Stimulated activated naive B cell treated with anti-CD40 and anti-IgM and Interleukin-4, amounts not matched to agents 10 μg/mL and 1 μg/mL and 100 μg/mL, for 72 hours (primary cell): ENCODE data around the gene NDUFS4.
"Not testable (repeated sequence)": the region's sequence is repeated elsewhere in the genome, so short reads cannot be mapped to it uniquely, and the experiment has no call there.

Source experiments
- ATAC-seq, 2 donors: fragments of 150-1000 bp; cut with Tn5 transposase; replicated peaks; 2 replicates each; pipeline ENCODE4 v1.10.0; 2021; ENCODE audit warnings: moderate library complexity in 1 of 2
- DNase-seq: peaks from one replicate; pipeline ENCODE4 v3.0.0; 2021
- H3K27ac Mint-ChIP-seq: one replicate; pipeline ENCODE4 v1.8.0; 2022; ENCODE audit warnings: mild to moderate bottlenecking, mixed read lengths
- H3K27me3 Mint-ChIP-seq, 2 donors: one replicate each; pipeline ENCODE4 v1.8.0; 2022; ENCODE audit warnings: mixed read lengths in 2 of 2
- H3K36me3 Mint-ChIP-seq, 2 donors: one replicate each; pipeline ENCODE4 v1.8.0; 2022; ENCODE audit warnings: mixed read lengths in 2 of 2, mild to moderate bottlenecking in 1 of 2
- H3K4me1 Mint-ChIP-seq, 2 donors: one replicate each; pipeline ENCODE4 v1.8.0; 2022; ENCODE audit warnings: mixed read lengths in 2 of 2, mild to moderate bottlenecking in 1 of 2
- H3K4me3 Mint-ChIP-seq, 2 donors: one replicate each; pipeline ENCODE4 v1.8.0; 2022; ENCODE audit warnings: mild to moderate bottlenecking in 2 of 2, mixed read lengths in 2 of 2, moderate library complexity in 1 of 2
- H3K9me3 Mint-ChIP-seq, 2 donors: one replicate each; pipeline ENCODE4 v1.8.0; 2022; ENCODE audit warnings: mixed read lengths in 2 of 2, mild to moderate bottlenecking in 1 of 2

Gene NDUFS4

DNA sequence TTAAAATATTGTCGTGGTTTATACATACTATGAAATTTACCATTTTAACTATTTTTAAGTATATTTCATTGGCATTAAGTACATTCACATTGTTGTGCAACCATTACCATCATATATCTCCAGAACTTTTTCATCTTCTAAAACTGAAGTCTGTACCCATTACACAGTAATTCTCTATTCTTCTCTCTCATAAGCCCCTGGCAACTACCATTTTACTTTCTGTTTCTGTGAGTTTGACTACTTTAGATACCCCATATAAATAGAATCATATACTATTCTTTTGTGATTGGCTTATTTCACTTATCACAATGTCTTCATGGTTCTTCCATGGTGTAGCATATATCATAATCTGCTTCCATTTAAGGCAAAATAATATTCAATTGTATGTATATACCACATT is 30.3 kb downstream of the NDUFS4 start:
- peaks cover 24 to 40% of the 10 kb centered on the region in 2 donors for H3K4me1 Mint-ChIP-seq
- no peak overlapping the region for H3K4me3 Mint-ChIP-seq
- ATAC-seq: no peak
- no peaks in the 10 kb centered on the region for H3K9me3 Mint-ChIP-seq
- DNase-seq: no peak
- no peak overlapping the region for H3K27ac Mint-ChIP-seq
- H3K27me3 Mint-ChIP-seq: no peaks in the 10 kb centered on the region
- peaks cover 3 to 22% of the 10 kb centered on the region in 2 donors for H3K36me3 Mint-ChIP-seq

DNA sequence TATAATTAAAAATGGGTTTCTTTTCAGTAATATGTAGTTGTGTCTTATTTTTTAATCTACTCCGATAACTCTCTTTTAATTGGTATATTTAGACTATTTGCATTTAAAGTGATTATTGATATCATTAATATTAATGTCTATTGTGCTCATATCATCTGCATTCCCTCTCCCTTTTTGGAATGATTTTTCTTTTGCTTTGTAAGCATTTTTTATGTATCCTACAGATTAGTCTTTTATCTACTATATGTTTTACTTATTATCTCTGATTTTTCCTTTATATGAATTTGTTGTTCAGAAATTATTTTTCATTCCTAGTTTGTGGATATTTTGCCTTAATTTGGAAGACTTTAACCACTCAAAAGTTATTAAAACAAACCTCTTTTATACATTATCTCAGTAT is 34.0 kb downstream of the NDUFS4 start:
- peaks cover 0 to 2% of the 10 kb centered on the region in 2 donors for H3K9me3 Mint-ChIP-seq
- DNase-seq (no peak), ATAC-seq (no peak)
- H3K27me3 Mint-ChIP-seq: no peaks in the 10 kb centered on the region
- no peak overlapping the region for H3K4me3 Mint-ChIP-seq
- H3K36me3 Mint-ChIP-seq: peaks cover 7 to 21% of the 10 kb centered on the region in 2 donors
- H3K27ac Mint-ChIP-seq: no peak overlapping the region
- H3K4me1 Mint-ChIP-seq: peaks cover 19 to 35% of the 10 kb centered on the region in 2 donors

GRCh38 chr5:53597894-53598293 is 37.5 kb downstream of the NDUFS4 start:
- no peak for ATAC-seq
- Mint-ChIP-seq H3K4me3 (no peak overlapping the region), H3K27ac (no peak overlapping the region)

GRCh38 chr5:53601570-53601969 is 41.1 kb downstream of the NDUFS4 start:
- H3K4me1 Mint-ChIP-seq: no peaks in the 10 kb centered on the region
- peaks cover 0 to 2% of the 10 kb centered on the region in 2 donors for H3K9me3 Mint-ChIP-seq
- no peak overlapping the region for H3K27ac Mint-ChIP-seq
- no peak overlapping the region for H3K4me3 Mint-ChIP-seq
- no peaks in the 10 kb centered on the region for H3K27me3 Mint-ChIP-seq
- ATAC-seq (no peak), DNase-seq (no peak)
- H3K36me3 Mint-ChIP-seq: peaks cover 30 to 41% of the 10 kb centered on the region in 2 donors

More at GRCh38 chr5:53597894-53598293, 37.5 kb downstream of the NDUFS4 start:
- no peak for DNase-seq
- Mint-ChIP-seq H3K9me3 (peaks cover 0 to 2% of the 10 kb centered on the region in 2 donors), H3K36me3 (peaks cover 10 to 20% of the 10 kb centered on the region in 2 donors), H3K27me3 (no peaks in the 10 kb centered on the region), H3K4me1 (peaks cover 6 to 11% of the 10 kb centered on the region in 2 donors)

- Mint-ChIP-seq H3K36me3 (peaks cover 25 to 37% of the 10 kb centered on the region in 2 donors), H3K4me3 (no peak overlapping the region), H3K27ac (no peak overlapping the region), H3K27me3 (no peaks in the 10 kb centered on the region), H3K9me3 (peaks cover 0 to 2% of the 10 kb centered on the region in 2 donors), H3K4me1 (no peaks in the 10 kb centered on the region)
- DNase-seq (no peak), ATAC-seq (no peak)
These were observed 42.7 kb downstream of the NDUFS4 start for GRCh38 chr5:53603009-53603687.

DNA sequence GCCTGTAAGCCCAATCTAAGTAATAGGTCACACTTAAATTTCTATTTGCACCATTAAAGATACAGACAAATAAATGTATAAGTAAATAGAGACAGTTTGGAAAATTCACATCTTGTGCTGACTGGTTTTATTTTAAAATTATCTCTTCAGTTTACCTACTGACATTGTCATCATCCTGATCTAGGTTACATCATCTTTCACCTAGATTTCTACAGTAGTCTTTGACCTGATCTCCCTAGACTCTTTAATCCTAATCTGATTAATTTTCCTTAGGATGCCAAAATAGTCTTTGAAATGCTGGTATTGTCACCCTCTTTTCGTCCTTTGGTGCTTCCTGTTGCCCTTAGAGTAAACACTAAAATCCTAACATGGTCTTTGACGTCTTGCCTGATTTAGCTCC is 43.9 kb downstream of the NDUFS4 start:
- ATAC-seq (no peak), DNase-seq (no peak)
- Mint-ChIP-seq H3K27me3 (no peaks in the 10 kb centered on the region), H3K36me3 (peaks cover 33 to 45% of the 10 kb centered on the region in 2 donors), H3K9me3 (no peaks in the 10 kb centered on the region), H3K4me1 (peaks cover 0 to 4% of the 10 kb centered on the region in 2 donors), H3K27ac (no peak overlapping the region), H3K4me3 (no peak overlapping the region)

DNA sequence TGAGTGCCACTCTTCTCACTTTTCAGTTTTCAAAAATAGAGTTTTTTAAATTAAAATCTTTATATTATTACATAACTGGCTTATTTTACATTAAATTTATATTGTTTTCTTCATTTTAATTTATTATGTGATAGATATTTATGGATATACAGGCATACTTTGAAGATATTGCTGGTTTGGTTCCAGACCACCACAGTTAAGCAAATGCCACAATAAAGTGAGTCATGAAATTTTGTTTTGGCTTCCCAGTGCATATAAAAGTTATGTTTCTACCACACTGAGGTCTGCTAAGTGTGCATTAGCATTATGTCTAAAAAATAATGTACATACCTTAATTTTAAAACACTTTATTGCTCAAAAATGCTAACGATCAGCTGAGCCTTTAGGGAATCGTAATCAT is 47.4 kb downstream of the NDUFS4 start:
- Mint-ChIP-seq H3K36me3 (peaks cover 33 to 49% of the 10 kb centered on the region in 2 donors), H3K27ac (no peak overlapping the region), H3K9me3 (no peaks in the 10 kb centered on the region), H3K27me3 (no peaks in the 10 kb centered on the region), H3K4me1 (peaks cover under 1 to 5% of the 10 kb centered on the region in 2 donors), H3K4me3 (no peak overlapping the region)
- DNase-seq: no peak
- ATAC-seq: no peak

DNA sequence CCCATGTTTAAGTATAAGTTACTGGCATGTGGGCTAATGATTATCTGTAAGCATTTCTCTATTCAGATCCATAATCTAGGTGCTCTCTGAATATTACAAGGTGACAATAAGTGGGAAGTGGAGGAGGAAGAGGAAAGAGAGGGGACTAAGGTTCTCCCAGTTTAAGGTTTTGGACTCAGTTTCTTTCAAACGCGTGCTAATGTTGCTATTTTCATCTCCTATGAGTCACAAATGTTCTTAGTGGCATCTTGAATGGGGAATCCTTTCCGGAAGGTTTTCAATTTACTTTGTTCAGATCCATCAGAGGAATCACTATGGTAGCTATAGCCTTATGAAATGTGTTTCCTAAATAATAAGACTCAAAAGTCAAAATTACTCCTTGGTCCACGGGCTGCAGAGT is 48.5 kb downstream of the NDUFS4 start:
- H3K36me3 Mint-ChIP-seq: peaks cover 33 to 49% of the 10 kb centered on the region in 2 donors
- not testable (repeated sequence) for H3K9me3 Mint-ChIP-seq, ATAC-seq, H3K27me3 Mint-ChIP-seq, H3K4me3 Mint-ChIP-seq, H3K4me1 Mint-ChIP-seq, DNase-seq, H3K27ac Mint-ChIP-seq

DNA sequence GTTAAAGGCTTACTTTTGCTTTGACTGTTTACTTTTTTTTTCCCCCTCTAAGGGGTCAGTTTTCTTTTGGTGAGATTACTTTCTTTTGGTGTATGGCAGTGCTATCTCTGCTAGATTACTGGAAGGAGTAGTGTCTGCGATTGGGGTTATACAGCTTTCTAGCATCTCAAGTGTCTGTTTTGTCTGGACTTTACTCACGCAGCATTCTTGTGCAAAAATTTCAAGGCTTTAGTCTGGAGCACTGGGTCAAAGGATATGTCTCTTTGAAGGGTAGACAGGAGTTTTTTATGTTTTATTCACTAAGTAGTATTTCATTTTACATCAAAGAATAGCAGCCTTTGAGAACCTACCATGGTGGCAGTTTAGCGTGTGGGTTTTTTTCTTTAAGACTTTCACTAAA is 52.6 kb downstream of the NDUFS4 start:
- DNase-seq (no peak), ATAC-seq (no peak)
- Mint-ChIP-seq H3K36me3 (peaks cover 16 to 30% of the 10 kb centered on the region in 2 donors), H3K9me3 (no peaks in the 10 kb centered on the region), H3K27me3 (no peaks in the 10 kb centered on the region), H3K4me1 (peaks cover 8 to 10% of the 10 kb centered on the region in 2 donors), H3K4me3 (no peak overlapping the region), H3K27ac (no peak overlapping the region)

- DNase-seq (no peak), ATAC-seq (no peak)
- Mint-ChIP-seq H3K9me3 (no peaks in the 10 kb centered on the region), H3K27ac (no peak overlapping the region), H3K4me3 (no peak overlapping the region), H3K27me3 (no peaks in the 10 kb centered on the region), H3K36me3 (peaks cover 13 to 26% of the 10 kb centered on the region in 2 donors), H3K4me1 (peaks cover 8 to 10% of the 10 kb centered on the region in 2 donors)
These were observed 53.1 kb downstream of the NDUFS4 start for GRCh38 chr5:53613536-53613935.

DNA sequence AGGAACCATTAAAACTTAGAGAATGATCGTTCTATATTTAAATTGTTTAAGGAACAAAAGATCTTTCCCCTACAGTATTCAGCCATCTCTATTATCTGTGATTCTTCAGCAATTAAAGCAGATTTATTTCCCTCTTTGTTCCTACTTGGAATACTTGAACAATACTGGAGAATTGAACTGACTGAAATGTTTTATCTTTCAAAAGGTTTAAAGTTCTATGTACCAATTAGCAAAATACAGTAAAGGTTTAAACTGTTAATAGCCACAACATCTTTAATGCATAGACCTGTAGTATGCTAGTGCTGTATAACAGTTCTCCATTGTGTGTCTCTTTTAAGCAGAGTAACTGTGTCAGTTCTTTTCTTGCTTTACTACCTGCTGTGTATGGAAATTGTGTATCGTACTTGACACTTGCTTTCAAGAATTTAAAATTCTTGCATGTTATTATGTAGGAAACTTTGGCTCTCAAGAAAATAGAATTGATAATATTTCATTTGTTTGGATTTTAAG is 54.0 kb downstream of the NDUFS4 start:
- Mint-ChIP-seq H3K4me1 (peaks cover 5 to 10% of the 10 kb centered on the region in 2 donors), H3K27ac (no peak overlapping the region), H3K9me3 (no peaks in the 10 kb centered on the region), H3K4me3 (no peak overlapping the region), H3K27me3 (no peaks in the 10 kb centered on the region), H3K36me3 (peaks cover 8 to 19% of the 10 kb centered on the region in 2 donors)
- ATAC-seq (no peak), DNase-seq (no peak)

- no peak overlapping the region for H3K27ac Mint-ChIP-seq
- no peak overlapping the region for H3K4me3 Mint-ChIP-seq
- H3K9me3 Mint-ChIP-seq: peaks cover 0 to 2% of the 10 kb centered on the region in 2 donors
- H3K27me3 Mint-ChIP-seq: no peaks in the 10 kb centered on the region
- ATAC-seq (no peak), DNase-seq (no peak)
- peaks cover 5 to 19% of the 10 kb centered on the region in 2 donors for H3K36me3 Mint-ChIP-seq
- peaks cover 5 to 10% of the 10 kb centered on the region in 2 donors for H3K4me1 Mint-ChIP-seq
These were observed 56.6 kb downstream of the NDUFS4 start for GRCh38 chr5:53616939-53617549.

GRCh38 chr5:53631251-53631650 is 70.8 kb downstream of the NDUFS4 start:
- H3K36me3 Mint-ChIP-seq: peaks cover 41 to 68% of the 10 kb centered on the region in 2 donors
- H3K4me1 Mint-ChIP-seq: peaks cover 30 to 55% of the 10 kb centered on the region in 2 donors
- no peak overlapping the region for H3K4me3 Mint-ChIP-seq
- DNase-seq (no peak), ATAC-seq (no peak)
- H3K9me3 Mint-ChIP-seq: peaks cover 5 to 10% of the 10 kb centered on the region in 2 donors
- no peaks in the 10 kb centered on the region for H3K27me3 Mint-ChIP-seq
- H3K27ac Mint-ChIP-seq: no peak overlapping the region

GRCh38 chr5:53642061-53642460 is 81.6 kb downstream of the NDUFS4 start:
- ATAC-seq (no peak), DNase-seq (no peak)
- Mint-ChIP-seq H3K27ac (no peak overlapping the region), H3K27me3 (no peaks in the 10 kb centered on the region), H3K4me1 (no peaks in the 10 kb centered on the region), H3K4me3 (no peak overlapping the region), H3K9me3 (no peaks in the 10 kb centered on the region), H3K36me3 (peaks cover 11 to 18% of the 10 kb centered on the region in 2 donors)

DNA sequence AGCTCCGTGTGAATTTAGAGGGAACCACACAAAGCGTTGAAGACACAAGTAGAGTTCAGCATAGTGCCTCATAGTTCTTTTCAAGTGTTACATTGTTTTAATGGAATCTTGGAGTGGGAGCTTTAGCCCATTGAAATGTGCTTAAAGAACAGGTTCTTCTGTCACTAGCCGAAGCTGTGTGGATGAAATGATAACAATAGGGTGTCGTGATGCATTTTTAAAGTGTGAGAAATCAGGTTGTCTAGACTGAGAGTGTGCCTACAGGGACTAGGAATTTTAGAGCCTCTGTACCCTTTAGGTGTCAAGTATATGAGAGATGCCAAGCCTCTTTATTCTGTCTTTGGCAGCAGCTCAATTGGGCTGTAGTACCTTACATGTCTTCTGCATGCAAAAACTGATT is 83.0 kb downstream of the NDUFS4 start:
- Mint-ChIP-seq H3K27me3 (no peaks in the 10 kb centered on the region), H3K27ac (no peak overlapping the region)

More for the DNA sequence above, 83.0 kb downstream of the NDUFS4 start:
- ATAC-seq: no peak
- Mint-ChIP-seq H3K36me3 (peaks cover 17 to 24% of the 10 kb centered on the region in 2 donors), H3K9me3 (no peaks in the 10 kb centered on the region), H3K4me3 (no peak overlapping the region), H3K4me1 (no peaks in the 10 kb centered on the region)
- DNase-seq: no peak
